SKM-1 (cell line): ENCODE measurements around the gene POR.
"Not testable (repeated sequence)": the region's sequence is repeated elsewhere in the genome, so short reads cannot be mapped to it uniquely, and the experiment has no call there.

Source experiments
- DNase-seq: peaks from one replicate; lab custom pipeline; 2025; ENCODE audit not compliant: unreplicated experiment; lab: John Stamatoyannopoulos, UW

The POR gene

GRCh38 chr7:75884476-75884875, 30.5 kb upstream of the POR start:
- DNase-seq, result no peak

- DNase-seq, result no peak
These were observed 29.9 kb upstream of the POR start for GRCh38 chr7:75885036-75885435.

- DNase-seq, result no peak
These were observed 27.1 kb upstream of the POR start for GRCh38 chr7:75887669-75888369.

- no peak for DNase-seq
These were observed 26.3 kb upstream of the POR start for GRCh38 chr7:75888464-75889222.

- DNase-seq, result no peak
These were observed 25.6 kb upstream of the POR start for GRCh38 chr7:75889223-75889825.

GRCh38 chr7:75889826-75890225, 25.1 kb upstream of the POR start:
- no peak for DNase-seq

- DNase-seq, result not testable (repeated sequence)
These were observed 23.7 kb upstream of the POR start for GRCh38 chr7:75891237-75891636.

GRCh38 chr7:75891815-75892411, 23.0 kb upstream of the POR start:
- DNase-seq, result no peak

- no peak for DNase-seq
These were observed 22.2 kb upstream of the POR start for GRCh38 chr7:75892634-75893272.

GRCh38 chr7:75896803-75897327, 18.1 kb upstream of the POR start:
- no peak for DNase-seq

GRCh38 chr7:75900617-75901315, 14.2 kb upstream of the POR start:
- no peak for DNase-seq

- peak; percentile 98 for DNase-seq
These were observed 9.0 kb upstream of the POR start for GRCh38 chr7:75905785-75906604.

GRCh38 chr7:75906991-75907667, 7.8 kb upstream of the POR start:
- no peak for DNase-seq

GRCh38 chr7:75907668-75908039, 7.3 kb upstream of the POR start:
- not testable (repeated sequence) for DNase-seq

- DNase-seq, result no peak
These were observed 5.3 kb upstream of the POR start for GRCh38 chr7:75909521-75910132.

GRCh38 chr7:75911186-75911585, 3.8 kb upstream of the POR start:
- not testable (repeated sequence) for DNase-seq

GRCh38 chr7:75913437-75913836, 1.5 kb upstream of the POR start:
- no peak for DNase-seq

GRCh38 chr7:75914169-75914654, 743 bp upstream of the POR start:
- no peak for DNase-seq
